Ecto neural progenitor cell (in vitro differentiated cells): ENCODE results near the gene MLIP.

ENCODE experiments used
- DNase-seq: peaks from one replicate; pipeline ENCODE4 v3.0.0-alpha.2; 2018; ENCODE audit warnings: low spot score

Gene MLIP

GRCh38 chr6:54095723-54096122 is 15.5 kb upstream of the MLIP start:
- no peak for DNase-seq

GRCh38 chr6:54096811-54097210 is 14.4 kb upstream of the MLIP start:
- DNase-seq, result no peak

- DNase-seq, result no peak
Observed at GRCh38 chr6:54097753-54098152, 13.5 kb upstream of the MLIP start.

GRCh38 chr6:54098450-54099044 is 12.7 kb upstream of the MLIP start:
- DNase-seq, result no peak

- DNase-seq, result no peak
Observed at GRCh38 chr6:54099225-54099624, 12.0 kb upstream of the MLIP start.

- DNase-seq, result no peak
Observed at GRCh38 chr6:54100411-54101006, 10.7 kb upstream of the MLIP start.

- no peak for DNase-seq
Observed at GRCh38 chr6:54102238-54102637, 9.0 kb upstream of the MLIP start.

GRCh38 chr6:54103497-54103896 is 7.7 kb upstream of the MLIP start:
- DNase-seq, result no peak

- DNase-seq, result no peak
Observed at GRCh38 chr6:54106727-54107126, 4.5 kb upstream of the MLIP start.

GRCh38 chr6:54107470-54108090 is 3.7 kb upstream of the MLIP start:
- no peak for DNase-seq

- DNase-seq, result no peak
Observed at GRCh38 chr6:54108271-54108670, 3.0 kb upstream of the MLIP start.

GRCh38 chr6:54109586-54109985 is 1.7 kb upstream of the MLIP start:
- no peak for DNase-seq

GRCh38 chr6:54112151-54112650 is 958 bp downstream of the MLIP start:
- DNase-seq, result no peak

- DNase-seq, result no peak
Observed at GRCh38 chr6:54114991-54115390, 3.7 kb downstream of the MLIP start.

GRCh38 chr6:54115966-54116365 is 4.7 kb downstream of the MLIP start:
- no peak for DNase-seq

- no peak for DNase-seq
Observed at GRCh38 chr6:54118117-54118516, 6.9 kb downstream of the MLIP start.

- no peak for DNase-seq
Observed at GRCh38 chr6:54125493-54125892, 14.2 kb downstream of the MLIP start.

GRCh38 chr6:54130179-54130578 is 18.9 kb downstream of the MLIP start:
- DNase-seq, result no peak

- no peak for DNase-seq
Observed at GRCh38 chr6:54132587-54132986, 21.3 kb downstream of the MLIP start.

- DNase-seq, result no peak
Observed at GRCh38 chr6:54133186-54133585, 21.9 kb downstream of the MLIP start.

- DNase-seq, result no peak
Observed at GRCh38 chr6:54134935-54135334, 23.7 kb downstream of the MLIP start.

GRCh38 chr6:54135665-54136369 is 24.6 kb downstream of the MLIP start:
- DNase-seq, result no peak

GRCh38 chr6:54138795-54139194 is 27.6 kb downstream of the MLIP start:
- DNase-seq, result no peak
